Measurements from ENCODE around the gene PDCD7.
"Not testable (repeated sequence)": the region's sequence is repeated elsewhere in the genome, so short reads cannot be mapped to it uniquely, and the experiment has no call there.

Gene PDCD7

GRCh38 chr15:65133548-65134200 lies at the start of gene PDCD7:
PDCD7 (minus strand) TSS chr15:65133808; CDS start chr15:65133781, 27 bp downstream.
- in situ Hi-C loops (cut with MboI; ENCODE audit: low sequenced_read_pairs), result no loop called here

- in situ Hi-C loops (cut with MboI; ENCODE audit: low sequenced_read_pairs), result no loop called here
Measured at GRCh38 chr15:65182538-65182937, 48.9 kb upstream of the PDCD7 start.

- in situ Hi-C loops (cut with MboI; ENCODE audit: low sequenced_read_pairs), result not testable (repeated sequence)
Measured at GRCh38 chr15:65181582-65182353, 48.2 kb upstream of the PDCD7 start.

- in situ Hi-C loops (cut with MboI; ENCODE audit: low sequenced_read_pairs), result no loop called here
Measured at GRCh38 chr15:65180167-65180566, 46.6 kb upstream of the PDCD7 start.

- in situ Hi-C loops (cut with MboI; ENCODE audit: low sequenced_read_pairs), result no loop called here
Measured at GRCh38 chr15:65177901-65178300, 44.3 kb upstream of the PDCD7 start.

GRCh38 chr15:65176056-65176455 lies 42.4 kb upstream of the PDCD7 start:
- in situ Hi-C loops (cut with MboI; ENCODE audit: low sequenced_read_pairs), result no loop called here

- in situ Hi-C loops (cut with MboI; ENCODE audit: low sequenced_read_pairs), result no loop called here
Measured at GRCh38 chr15:65175511-65175910, 41.9 kb upstream of the PDCD7 start.

- in situ Hi-C loops (cut with MboI; ENCODE audit: low sequenced_read_pairs), result no loop called here
Measured at GRCh38 chr15:65174509-65174908, 40.9 kb upstream of the PDCD7 start.

GRCh38 chr15:65172531-65172930 lies 38.9 kb upstream of the PDCD7 start:
- in situ Hi-C loops (cut with MboI; ENCODE audit: low sequenced_read_pairs), result no loop called here

- in situ Hi-C loops (cut with MboI; ENCODE audit: low sequenced_read_pairs), result no loop called here
Measured at GRCh38 chr15:65171428-65171827, 37.8 kb upstream of the PDCD7 start.

- in situ Hi-C loops (cut with MboI; ENCODE audit: low sequenced_read_pairs), result no loop called here
Measured at GRCh38 chr15:65165875-65166274, 32.3 kb upstream of the PDCD7 start.

GRCh38 chr15:65164139-65164538 lies 30.5 kb upstream of the PDCD7 start:
- in situ Hi-C loops (cut with MboI; ENCODE audit: low sequenced_read_pairs), result no loop called here

GRCh38 chr15:65163041-65163440 lies 29.4 kb upstream of the PDCD7 start:
- in situ Hi-C loops (cut with MboI; ENCODE audit: low sequenced_read_pairs), result no loop called here

- in situ Hi-C loops (cut with MboI; ENCODE audit: low sequenced_read_pairs), result no loop called here
Measured at GRCh38 chr15:65156692-65157091, 23.1 kb upstream of the PDCD7 start.

GRCh38 chr15:65154720-65155119 lies 21.1 kb upstream of the PDCD7 start:
- in situ Hi-C loops (cut with MboI; ENCODE audit: low sequenced_read_pairs), result no loop called here

- in situ Hi-C loops (cut with MboI; ENCODE audit: low sequenced_read_pairs), result no loop called here
Measured at GRCh38 chr15:65147902-65148301, 14.3 kb upstream of the PDCD7 start.

- in situ Hi-C loops (cut with MboI; ENCODE audit: low sequenced_read_pairs), result no loop called here
Measured at GRCh38 chr15:65146438-65146837, 12.8 kb upstream of the PDCD7 start.

GRCh38 chr15:65138631-65139030 lies 5.0 kb upstream of the PDCD7 start:
- in situ Hi-C loops (cut with MboI; ENCODE audit: low sequenced_read_pairs), result not testable (repeated sequence)

- in situ Hi-C loops (cut with MboI; ENCODE audit: low sequenced_read_pairs), result not testable (repeated sequence)
Measured at GRCh38 chr15:65137893-65138292, 4.3 kb upstream of the PDCD7 start.

GRCh38 chr15:65137089-65137488 lies 3.5 kb upstream of the PDCD7 start:
- in situ Hi-C loops (cut with MboI; ENCODE audit: low sequenced_read_pairs), result not testable (repeated sequence)

- in situ Hi-C loops (cut with MboI; ENCODE audit: low sequenced_read_pairs), result no loop called here
Measured at GRCh38 chr15:65134538-65134937, 930 bp upstream of the PDCD7 start.

GRCh38 chr15:65132878-65133547 lies 595 bp downstream of the PDCD7 start:
- in situ Hi-C loops (cut with MboI; ENCODE audit: low sequenced_read_pairs), result no loop called here
